Heart left ventricle (tissue), 13 donors: ENCODE measurements around the gene SPAG6.

Experiments used
- POLR2A ChIP-seq, 2 donors: fragments of 450-650 bp; IDR thresholded peaks; one replicate each; pipeline ENCODE4 v1.6.1; 2017; ENCODE audit warnings: antibody characterized with exemption in 2 of 2, mild to moderate bottlenecking in 2 of 2, moderate library complexity in 2 of 2
- TF ChIP-seq, protein P1 (sequence below), 12 donors: fragments of 200-600 bp; sonication (generic) in 4 of 12; IDR thresholded peaks; one replicate each; pipeline versions ENCODE4 v1.5.0 to v1.8.0; 2018 to 2022; ENCODE audit warnings: antibody characterized with exemption in 12 of 12, mild to moderate bottlenecking in 5 of 12
- donor health status: ischemic (EF 13 %, LVEDD 7.1; RV severe dilation, severe dysfunction).
- donor health status: DM: no; HTN: yes; CAD: no.
- donor health status: DM: no; HTN: no; CAD: no.
- donor health status: ischemic (EF 25% LVEDD 6.9; RV normal size, moderate dysfunction).
- donor health status: ischemic (EF 25% LVEDD 5.7; RV mildly dilated, moderate dysfunction).
- donor health status: ischemic (EF 35%, LVEDD 5.7; RV mildly dilated, moderate dysfunction).
- donor health status: nonischemic (EF 11% LVEDD 7.7; RV severe dilation, severe dysfunction).
- donor health status: DM: yes; HTN: yes; CAD: no.
- donor health status: PGD.
- donor health status: ischemic (EF 29% LVEDD 5.4; RV normal size, mild dysfunction).
- donor health status: nonischemic (EF 23%, LVEDD 6.1; RV moderate dilation, normal function).

- no peak for TF ChIP-seq POLR2A (IDR thresholded peaks at IDR 0.05)
- TF ChIP-seq, protein P1, sequence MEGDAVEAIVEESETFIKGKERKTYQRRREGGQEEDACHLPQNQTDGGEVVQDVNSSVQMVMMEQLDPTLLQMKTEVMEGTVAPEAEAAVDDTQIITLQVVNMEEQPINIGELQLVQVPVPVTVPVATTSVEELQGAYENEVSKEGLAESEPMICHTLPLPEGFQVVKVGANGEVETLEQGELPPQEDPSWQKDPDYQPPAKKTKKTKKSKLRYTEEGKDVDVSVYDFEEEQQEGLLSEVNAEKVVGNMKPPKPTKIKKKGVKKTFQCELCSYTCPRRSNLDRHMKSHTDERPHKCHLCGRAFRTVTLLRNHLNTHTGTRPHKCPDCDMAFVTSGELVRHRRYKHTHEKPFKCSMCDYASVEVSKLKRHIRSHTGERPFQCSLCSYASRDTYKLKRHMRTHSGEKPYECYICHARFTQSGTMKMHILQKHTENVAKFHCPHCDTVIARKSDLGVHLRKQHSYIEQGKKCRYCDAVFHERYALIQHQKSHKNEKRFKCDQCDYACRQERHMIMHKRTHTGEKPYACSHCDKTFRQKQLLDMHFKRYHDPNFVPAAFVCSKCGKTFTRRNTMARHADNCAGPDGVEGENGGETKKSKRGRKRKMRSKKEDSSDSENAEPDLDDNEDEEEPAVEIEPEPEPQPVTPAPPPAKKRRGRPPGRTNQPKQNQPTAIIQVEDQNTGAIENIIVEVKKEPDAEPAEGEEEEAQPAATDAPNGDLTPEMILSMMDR (IDR thresholded peaks at IDR 0.05): no peak
Measured at GRCh38 chr10:22438711-22439110, 93.4 kb downstream of the SPAG6 start.
